ENCODE measurements around the gene NDRG2.
A peak's percentile ranks its signal among the peaks of the same experiment; 100 is the strongest.
"Not testable (repeated sequence)": the region's sequence is repeated elsewhere in the genome, so short reads cannot be mapped to it uniquely, and the experiment has no call there.

NDRG2 gene

DNA sequence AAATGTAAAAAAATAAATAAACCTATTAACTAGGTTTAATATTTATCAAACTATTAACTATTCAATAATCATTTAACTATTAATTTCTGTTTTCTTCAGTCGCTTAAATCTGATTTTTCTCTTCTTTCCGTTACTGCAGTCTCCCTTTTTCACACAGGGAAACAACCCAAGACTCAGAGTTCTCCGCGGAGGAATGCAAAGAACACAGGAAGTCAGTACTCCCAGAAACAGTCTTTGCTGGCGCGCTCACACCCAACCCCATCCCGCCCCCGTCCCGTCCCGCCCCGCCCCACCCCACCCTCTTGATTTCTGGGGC lies 35.4 kb downstream of the NDRG2 start:
- no peak overlapping the region for H3K4me3 ChIP-seq (ENCODE audit: low read length)
- H3K9me3 ChIP-seq (ENCODE audit: control insufficient read depth, low read length), result no peaks in the 10 kb centered on the region
- peaks cover 2% of the 10 kb centered on the region for H3K36me3 ChIP-seq (ENCODE audit: control insufficient read depth, insufficient read depth, low read length)
- peaks cover 4% of the 10 kb centered on the region for H3K4me1 ChIP-seq (ENCODE audit: control insufficient read depth, insufficient read depth, low read length)
- H3K9ac ChIP-seq (ENCODE audit: low read length), result peak overlapping the region; percentile 51
- no peaks in the 10 kb centered on the region for H3K27me3 ChIP-seq (ENCODE audit: control insufficient read depth, insufficient read depth, low read length)

DNA sequence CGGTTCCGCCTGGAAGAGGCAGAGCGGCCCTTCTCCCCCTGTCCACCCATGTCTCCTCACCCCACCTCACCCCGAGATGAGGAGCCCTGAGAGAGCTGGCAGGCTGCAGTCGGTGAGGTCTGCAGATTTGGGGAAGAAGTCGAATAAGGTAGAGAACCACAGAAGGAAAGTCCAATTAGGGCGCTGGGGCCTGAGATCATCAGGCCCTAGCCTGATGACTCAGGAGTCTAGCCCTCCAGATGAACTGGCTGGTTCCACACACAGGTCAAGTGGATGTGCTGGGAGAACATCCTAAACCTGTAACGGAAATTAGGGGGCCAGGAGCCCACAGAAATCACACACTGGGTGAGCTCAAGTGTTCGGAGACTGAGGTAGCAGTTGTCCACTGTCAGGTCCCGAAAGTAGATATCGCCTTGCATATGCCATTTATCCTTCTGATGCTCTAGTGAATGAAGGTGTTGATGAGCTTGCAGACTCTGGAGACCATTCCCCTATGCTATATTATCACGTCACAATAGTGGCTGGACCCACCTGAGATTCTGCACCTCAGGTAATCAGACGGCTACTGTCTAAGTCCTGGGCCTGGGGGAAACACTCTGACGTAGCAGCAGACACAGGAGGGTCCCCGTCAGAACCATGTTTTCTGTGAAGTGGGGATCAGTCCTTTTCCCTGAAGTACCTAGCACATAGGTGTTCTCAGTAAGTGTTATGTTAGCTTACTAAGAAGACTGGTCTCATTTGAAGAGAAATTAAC lies 36.0 kb downstream of the NDRG2 start:
- Histone ChIP-seq H3K4me1 (ENCODE audit: control insufficient read depth, insufficient read depth, low read length) (peaks cover 4% of the 10 kb centered on the region), H3K36me3 (ENCODE audit: control insufficient read depth, insufficient read depth, low read length) (no peaks in the 10 kb centered on the region), H3K27me3 (ENCODE audit: control insufficient read depth, insufficient read depth, low read length) (no peaks in the 10 kb centered on the region), H3K4me3 (ENCODE audit: low read length) (no peak overlapping the region), H3K9me3 (ENCODE audit: control insufficient read depth, low read length) (no peaks in the 10 kb centered on the region), H3K9ac (ENCODE audit: low read length) (peak overlapping the region; percentile 51)

GRCh38 chr14:20986811-20987210 lies 38.0 kb downstream of the NDRG2 start:
- Histone ChIP-seq H3K9me3 (ENCODE audit: control insufficient read depth, low read length) (no peaks in the 10 kb centered on the region), H3K27me3 (ENCODE audit: control insufficient read depth, insufficient read depth, low read length) (no peaks in the 10 kb centered on the region), H3K4me3 (ENCODE audit: low read length) (no peak overlapping the region), H3K36me3 (ENCODE audit: control insufficient read depth, insufficient read depth, low read length) (no peaks in the 10 kb centered on the region), H3K4me1 (ENCODE audit: control insufficient read depth, insufficient read depth, low read length) (peaks cover 4% of the 10 kb centered on the region), H3K9ac (ENCODE audit: low read length) (no peak overlapping the region)

DNA sequence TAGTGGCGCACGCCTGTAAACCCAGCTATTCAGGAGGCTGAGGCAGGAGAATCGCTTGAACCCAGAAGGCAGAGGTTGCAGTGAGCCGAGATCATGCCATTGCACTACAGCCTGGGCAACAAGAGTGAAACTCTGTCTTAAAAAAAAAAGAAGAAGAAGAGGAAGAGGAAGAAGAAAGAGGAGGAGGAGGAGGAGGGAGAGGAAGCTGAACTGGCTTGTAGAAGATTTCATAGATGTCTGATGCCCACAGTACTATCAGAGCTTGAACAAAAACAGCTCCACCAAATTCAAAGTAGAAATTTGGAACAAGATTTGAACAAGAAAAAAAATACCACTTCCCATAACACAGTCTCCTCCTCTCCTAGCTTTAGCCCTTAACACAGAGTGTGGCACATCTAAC lies 39.2 kb downstream of the NDRG2 start:
- H3K36me3 ChIP-seq (ENCODE audit: control insufficient read depth, insufficient read depth, low read length); H3K27me3 ChIP-seq (ENCODE audit: control insufficient read depth, insufficient read depth, low read length); H3K9ac ChIP-seq (ENCODE audit: low read length); H3K9me3 ChIP-seq (ENCODE audit: control insufficient read depth, low read length); H3K4me3 ChIP-seq (ENCODE audit: low read length); H3K4me1 ChIP-seq (ENCODE audit: control insufficient read depth, insufficient read depth, low read length): not testable (repeated sequence)

DNA sequence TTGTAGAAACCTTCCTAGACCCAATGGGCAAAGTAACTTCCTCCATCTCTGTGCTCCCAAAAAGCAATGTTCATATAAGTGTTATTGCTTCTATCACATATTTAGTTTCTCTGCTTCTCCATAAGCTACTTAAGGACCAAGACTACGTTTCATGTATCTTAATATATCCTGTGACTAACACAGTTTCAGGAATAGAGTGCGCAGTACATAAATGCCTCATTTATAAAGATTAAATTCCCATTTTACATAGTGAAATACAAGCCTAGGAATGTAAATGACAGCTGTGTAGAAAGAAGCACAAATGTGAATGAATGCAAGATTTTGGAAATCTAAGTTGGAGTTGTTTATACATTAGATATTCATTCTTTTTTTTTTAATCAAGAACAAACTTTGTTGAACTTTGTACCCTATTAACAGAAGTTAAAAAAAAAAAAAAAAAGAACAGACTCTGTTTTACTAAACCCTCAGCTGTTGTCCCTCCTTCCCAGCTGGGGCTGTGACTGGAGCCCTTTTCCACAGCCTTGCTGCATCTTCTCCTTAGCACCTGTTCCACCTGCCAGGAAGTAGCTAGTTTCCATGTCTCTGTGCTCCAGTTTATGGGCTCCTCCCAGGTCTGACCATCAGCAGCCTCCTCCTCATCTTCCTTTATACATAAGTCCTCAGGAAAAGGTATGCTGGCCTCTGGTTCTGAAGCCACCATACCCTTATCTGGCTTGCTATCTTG lies 42.1 kb downstream of the NDRG2 start:
- no peaks in the 10 kb centered on the region for H3K27me3 ChIP-seq (ENCODE audit: control insufficient read depth, insufficient read depth, low read length)
- H3K4me1 ChIP-seq (ENCODE audit: control insufficient read depth, insufficient read depth, low read length), result no peaks in the 10 kb centered on the region
- no peaks in the 10 kb centered on the region for H3K36me3 ChIP-seq (ENCODE audit: control insufficient read depth, insufficient read depth, low read length)
- no peak overlapping the region for H3K9ac ChIP-seq (ENCODE audit: low read length)
- no peak overlapping the region for H3K4me3 ChIP-seq (ENCODE audit: low read length)
- H3K9me3 ChIP-seq (ENCODE audit: control insufficient read depth, low read length), result no peaks in the 10 kb centered on the region

GRCh38 chr14:20980906-20981305 lies 44.0 kb downstream of the NDRG2 start:
- Histone ChIP-seq H3K4me3 (ENCODE audit: low read length) (no peak overlapping the region), H3K27me3 (ENCODE audit: control insufficient read depth, insufficient read depth, low read length) (no peaks in the 10 kb centered on the region), H3K4me1 (ENCODE audit: control insufficient read depth, insufficient read depth, low read length) (no peaks in the 10 kb centered on the region), H3K9me3 (ENCODE audit: control insufficient read depth, low read length) (no peaks in the 10 kb centered on the region), H3K9ac (ENCODE audit: low read length) (no peak overlapping the region), H3K36me3 (ENCODE audit: control insufficient read depth, insufficient read depth, low read length) (no peaks in the 10 kb centered on the region)

DNA sequence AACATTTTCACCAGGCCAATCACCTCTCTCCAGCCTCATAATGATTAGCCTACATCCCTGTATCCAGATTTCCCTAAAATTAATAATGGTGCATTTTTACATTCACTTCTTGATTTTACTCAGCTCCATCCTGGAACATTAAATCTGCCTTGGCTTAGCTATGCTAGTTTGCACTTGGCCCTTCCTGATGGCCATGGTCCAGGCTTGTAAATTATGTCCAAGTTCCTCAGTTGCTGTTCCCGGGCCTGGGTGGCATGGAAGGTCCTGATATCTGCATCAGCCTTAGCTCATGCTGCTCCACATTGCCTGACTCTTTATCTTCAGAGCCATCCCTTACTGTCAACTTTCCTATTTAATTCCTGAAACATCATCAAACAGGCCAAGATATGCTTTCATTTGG lies 46.2 kb downstream of the NDRG2 start:
- no peaks in the 10 kb centered on the region for H3K36me3 ChIP-seq (ENCODE audit: control insufficient read depth, insufficient read depth, low read length)
- no peaks in the 10 kb centered on the region for H3K27me3 ChIP-seq (ENCODE audit: control insufficient read depth, insufficient read depth, low read length)
- H3K9me3 ChIP-seq (ENCODE audit: control insufficient read depth, low read length), result no peaks in the 10 kb centered on the region
- H3K4me3 ChIP-seq (ENCODE audit: low read length), result no peak overlapping the region
- H3K9ac ChIP-seq (ENCODE audit: low read length), result no peak overlapping the region
- H3K4me1 ChIP-seq (ENCODE audit: control insufficient read depth, insufficient read depth, low read length), result peaks cover 7% of the 10 kb centered on the region

- Histone ChIP-seq H3K4me1 (ENCODE audit: control insufficient read depth, insufficient read depth, low read length) (peaks cover 7% of the 10 kb centered on the region), H3K36me3 (ENCODE audit: control insufficient read depth, insufficient read depth, low read length) (no peaks in the 10 kb centered on the region), H3K4me3 (ENCODE audit: low read length) (no peak overlapping the region), H3K27me3 (ENCODE audit: control insufficient read depth, insufficient read depth, low read length) (no peaks in the 10 kb centered on the region), H3K9me3 (ENCODE audit: control insufficient read depth, low read length) (no peaks in the 10 kb centered on the region), H3K9ac (ENCODE audit: low read length) (no peak overlapping the region)
Measured at GRCh38 chr14:20976291-20976690, 48.6 kb downstream of the NDRG2 start.

- no peaks in the 10 kb centered on the region for H3K9me3 ChIP-seq (ENCODE audit: control insufficient read depth, low read length)
- H3K27me3 ChIP-seq (ENCODE audit: control insufficient read depth, insufficient read depth, low read length), result peaks cover 2% of the 10 kb centered on the region
- H3K36me3 ChIP-seq (ENCODE audit: control insufficient read depth, insufficient read depth, low read length), result no peaks in the 10 kb centered on the region
- H3K4me1 ChIP-seq (ENCODE audit: control insufficient read depth, insufficient read depth, low read length), result peaks cover 12% of the 10 kb centered on the region
- no peak overlapping the region for H3K4me3 ChIP-seq (ENCODE audit: low read length)
- no peak overlapping the region for H3K9ac ChIP-seq (ENCODE audit: low read length)
Measured at GRCh38 chr14:20973501-20973900, 51.4 kb downstream of the NDRG2 start.

DNA sequence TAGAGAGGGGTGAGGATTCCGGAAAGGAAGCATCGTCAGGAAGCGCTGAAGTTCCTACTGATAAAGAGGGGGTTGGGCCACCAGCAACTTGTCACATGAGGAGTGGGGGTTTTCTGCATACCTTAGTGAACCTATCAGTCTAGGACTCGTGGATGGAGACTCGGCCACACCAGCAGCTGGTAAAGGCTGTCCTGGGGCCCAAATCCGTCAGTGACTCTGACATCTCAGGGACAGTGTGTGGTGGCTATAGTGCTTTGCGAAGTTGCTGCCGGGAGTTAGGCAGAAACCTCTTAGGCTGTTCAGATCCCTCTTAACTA lies 53.2 kb downstream of the NDRG2 start:
- Histone ChIP-seq H3K4me1 (ENCODE audit: control insufficient read depth, insufficient read depth, low read length) (peaks cover 12% of the 10 kb centered on the region), H3K27me3 (ENCODE audit: control insufficient read depth, insufficient read depth, low read length) (peaks cover 4% of the 10 kb centered on the region), H3K36me3 (ENCODE audit: control insufficient read depth, insufficient read depth, low read length) (no peaks in the 10 kb centered on the region), H3K4me3 (ENCODE audit: low read length) (no peak overlapping the region), H3K9me3 (ENCODE audit: control insufficient read depth, low read length) (no peaks in the 10 kb centered on the region), H3K9ac (ENCODE audit: low read length) (peak overlapping the region; percentile 54)

- Histone ChIP-seq H3K9me3 (ENCODE audit: control insufficient read depth, low read length) (no peaks in the 10 kb centered on the region), H3K4me3 (ENCODE audit: low read length) (peak overlapping the region; percentile 57), H3K4me1 (ENCODE audit: control insufficient read depth, insufficient read depth, low read length) (peaks cover 12% of the 10 kb centered on the region), H3K36me3 (ENCODE audit: control insufficient read depth, insufficient read depth, low read length) (no peaks in the 10 kb centered on the region), H3K27me3 (ENCODE audit: control insufficient read depth, insufficient read depth, low read length) (peaks cover 6% of the 10 kb centered on the region), H3K9ac (ENCODE audit: low read length) (peak overlapping the region; percentile 54)
Measured at GRCh38 chr14:20970983-20971704, 53.7 kb downstream of the NDRG2 start.

- peaks cover 12% of the 10 kb centered on the region for H3K4me1 ChIP-seq (ENCODE audit: control insufficient read depth, insufficient read depth, low read length)
- peak overlapping the region; percentile 57 for H3K4me3 ChIP-seq (ENCODE audit: low read length)
- no peaks in the 10 kb centered on the region for H3K36me3 ChIP-seq (ENCODE audit: control insufficient read depth, insufficient read depth, low read length)
- peak overlapping the region; percentile 54 for H3K9ac ChIP-seq (ENCODE audit: low read length)
- peaks cover 8% of the 10 kb centered on the region for H3K27me3 ChIP-seq (ENCODE audit: control insufficient read depth, insufficient read depth, low read length)
- no peaks in the 10 kb centered on the region for H3K9me3 ChIP-seq (ENCODE audit: control insufficient read depth, low read length)
Measured at GRCh38 chr14:20970647-20970982, 54.2 kb downstream of the NDRG2 start.
